HEK293T (cell line): ENCODE data around the gene OTX2.

Experiments
- CTCF ChIA-PET: fragments of 350-600 bp; formaldehyde crosslinking; extraction: SDS; loops from one replicate; lab custom pipeline; 2021; ENCODE audit warnings: antibody characterized with exemption, inconsistent platforms; lab: Yijun Ruan, JAX
- POLR2A ChIA-PET: fragments of 350-600 bp; formaldehyde crosslinking; extraction: SDS; loops from one replicate; lab custom pipeline; 2020; ENCODE audit warnings: antibody characterized with exemption, inconsistent platforms; lab: Yijun Ruan, JAX
- DNase-seq: peaks from one replicate; pipeline ENCODE4 v3.0.0; 2012; ENCODE audit warnings: mixed read lengths; ENCODE audit errors: extremely low spot score
- ARNT ChIP-seq: fragments of 450-650 bp; IDR thresholded peaks from 2 replicates; pipeline ENCODE4 v1.6.1; 2017; ENCODE audit warnings: mild to moderate bottlenecking
- BHLHE40 ChIP-seq: fragments of 450-650 bp; IDR thresholded peaks from 2 replicates; pipeline ENCODE4 v1.6.1; 2016; ENCODE audit warnings: mild to moderate bottlenecking, moderate library complexity, borderline replicate concordance
- CTBP1 ChIP-seq: fragments of 450-650 bp; IDR thresholded peaks from 2 replicates; pipeline ENCODE4 v1.6.1; 2016; ENCODE audit warnings: borderline replicate concordance
- ELF4 ChIP-seq: fragments of 450-650 bp; IDR thresholded peaks from 2 replicates; pipeline ENCODE4 v1.6.1; 2017; ENCODE audit warnings: antibody characterized with exemption
- FOXA1 ChIP-seq: fragments of 450-650 bp; IDR thresholded peaks from 2 replicates; pipeline ENCODE4 v1.6.1; 2016; ENCODE audit warnings: mild to moderate bottlenecking
- FOXK2 ChIP-seq: fragments of 450-650 bp; IDR thresholded peaks from 2 replicates; pipeline ENCODE4 v1.6.1; 2016; ENCODE audit warnings: mild to moderate bottlenecking
- FOXM1 ChIP-seq: fragments of 450-650 bp; IDR thresholded peaks from 2 replicates; pipeline ENCODE4 v1.6.1; 2017; ENCODE audit warnings: mild to moderate bottlenecking, borderline replicate concordance
- HDGF ChIP-seq: fragments of 450-650 bp; IDR thresholded peaks from 2 replicates; pipeline ENCODE4 v1.6.1; 2017; ENCODE audit warnings: antibody characterized with exemption, borderline replicate concordance
- L3MBTL2 ChIP-seq: fragments of 450-650 bp; conservative IDR thresholded peaks from 2 replicates; pipeline ENCODE4 v1.6.1; 2016; ENCODE audit warnings: mild to moderate bottlenecking
- LEF1 ChIP-seq: fragments of 450-650 bp; IDR thresholded peaks from 2 replicates; pipeline ENCODE4 v1.6.1; 2017; ENCODE audit warnings: mild to moderate bottlenecking, borderline replicate concordance
- NFRKB ChIP-seq: fragments of 450-650 bp; IDR thresholded peaks from 2 replicates; pipeline ENCODE4 v1.6.1; 2016; ENCODE audit warnings: mild to moderate bottlenecking, moderate library complexity
- SP1 ChIP-seq: fragments of 450-650 bp; IDR thresholded peaks from 2 replicates; pipeline ENCODE4 v1.6.1; 2017
- SUZ12 ChIP-seq: fragments of 450-650 bp; IDR thresholded peaks from 2 replicates; pipeline ENCODE4 v1.6.1; 2016; ENCODE audit warnings: mild to moderate bottlenecking
- TARDBP ChIP-seq: fragments of 450-650 bp; IDR thresholded peaks from 2 replicates; pipeline ENCODE4 v1.6.1; 2016
- ZNF384 ChIP-seq: fragments of 450-650 bp; IDR thresholded peaks from 2 replicates; pipeline ENCODE4 v1.6.1; 2016
- TF ChIP-seq, protein P1 (sequence below): fragments of 450-650 bp; IDR thresholded peaks from 2 replicates; pipeline ENCODE4 v1.6.1; 2016

Gene OTX2

GRCh38 chr14:56821805-56822610 is 11.7 kb upstream of the OTX2 start:
- no peak for DNase-seq
- no peak for TF ChIP-seq CTBP1
- TF ChIP-seq BHLHE40: no peak
- no peak for TF ChIP-seq FOXM1
- no peak for TF ChIP-seq FOXK2
- no peak for TF ChIP-seq FOXA1
- no peak for TF ChIP-seq ARNT
- TF ChIP-seq ELF4: no peak
- TF ChIP-seq NFRKB: no peak
- no peak for TF ChIP-seq HDGF
- TF ChIP-seq TARDBP: no peak
- TF ChIP-seq LEF1: no peak
- no peak for TF ChIP-seq SP1
- no peak for TF ChIP-seq L3MBTL2
- TF ChIP-seq ZNF384: no peak
- no peak for TF ChIP-seq SUZ12
- ChIA-PET POLR2A (no interaction called here), CTCF (interaction anchor here (0.8 to 1.0 kb wide), 2 partner anchors 33 to 53 kb away, joined by 3 to 4 read pairs; no protein-coding TSS in a partner anchor)

GRCh38 chr14:56821177-56821576 is 10.9 kb upstream of the OTX2 start:
- TF ChIP-seq FOXK2 (no peak), HDGF (no peak), CTBP1 (no peak), ELF4 (no peak), L3MBTL2 (no peak), LEF1 (no peak), FOXM1 (no peak)
- TF ChIP-seq, protein P1, sequence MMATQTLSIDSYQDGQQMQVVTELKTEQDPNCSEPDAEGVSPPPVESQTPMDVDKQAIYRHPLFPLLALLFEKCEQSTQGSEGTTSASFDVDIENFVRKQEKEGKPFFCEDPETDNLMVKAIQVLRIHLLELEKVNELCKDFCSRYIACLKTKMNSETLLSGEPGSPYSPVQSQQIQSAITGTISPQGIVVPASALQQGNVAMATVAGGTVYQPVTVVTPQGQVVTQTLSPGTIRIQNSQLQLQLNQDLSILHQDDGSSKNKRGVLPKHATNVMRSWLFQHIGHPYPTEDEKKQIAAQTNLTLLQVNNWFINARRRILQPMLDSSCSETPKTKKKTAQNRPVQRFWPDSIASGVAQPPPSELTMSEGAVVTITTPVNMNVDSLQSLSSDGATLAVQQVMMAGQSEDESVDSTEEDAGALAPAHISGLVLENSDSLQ: no peak
- ChIA-PET CTCF (no interaction called here), POLR2A (no interaction called here)
- DNase-seq: no peak

- DNase-seq: no peak
- CTCF ChIA-PET: no interaction called here
- TF ChIP-seq FOXA1: no peak
- TF ChIP-seq NFRKB: no peak
- TF ChIP-seq L3MBTL2: no peak
- TF ChIP-seq FOXM1: no peak
- TF ChIP-seq SP1: no peak
- TF ChIP-seq FOXK2: no peak
- TF ChIP-seq SUZ12: no peak
- no peak for TF ChIP-seq CTBP1
- TF ChIP-seq ZNF384: no peak
- TF ChIP-seq TARDBP: no peak
- TF ChIP-seq, protein P1: no peak
- TF ChIP-seq BHLHE40: no peak
- TF ChIP-seq ELF4: no peak
These were observed 7.2 kb upstream of the OTX2 start for GRCh38 chr14:56817396-56817921.

GRCh38 chr14:56816574-56817391 is 6.5 kb upstream of the OTX2 start:
- ChIA-PET POLR2A (no interaction called here), CTCF (no interaction called here)
- DNase-seq: no peak
- no peak for TF ChIP-seq LEF1
- TF ChIP-seq SUZ12: no peak
- TF ChIP-seq FOXK2: no peak
- TF ChIP-seq ZNF384: no peak
- no peak for TF ChIP-seq FOXA1
- no peak for TF ChIP-seq BHLHE40

More at GRCh38 chr14:56817396-56817921, 7.2 kb upstream of the OTX2 start:
- POLR2A ChIA-PET: interaction anchor here (1.4 kb wide), 1 partner anchor 10 kb away, joined by 3 read pairs; no protein-coding TSS in a partner anchor

DNA sequence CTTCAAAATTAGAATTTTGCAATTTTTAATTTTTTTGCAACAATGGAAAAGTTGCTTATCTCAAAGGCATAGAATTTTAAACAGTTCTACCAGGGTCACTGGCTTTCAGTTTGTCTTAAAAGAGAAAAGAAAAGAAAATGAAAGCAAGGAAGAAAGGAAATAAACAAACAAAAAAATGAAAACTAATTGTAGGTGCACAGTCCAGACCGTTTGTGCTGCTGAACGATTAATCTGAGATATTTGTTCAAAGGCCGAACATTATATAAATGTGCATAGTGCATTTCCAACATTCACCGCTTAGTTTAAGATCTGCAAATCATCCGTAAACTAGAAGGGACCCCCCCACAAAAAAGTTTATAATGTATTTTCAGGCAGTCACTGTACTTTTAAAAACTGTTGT is 5.5 kb upstream of the OTX2 start:
- ChIA-PET POLR2A (no interaction called here), CTCF (no interaction called here)
- TF ChIP-seq SUZ12 (no peak), LEF1 (no peak), TARDBP (no peak), BHLHE40 (no peak), ZNF384 (no peak), CTBP1 (no peak), ELF4 (no peak), FOXM1 (no peak), SP1 (no peak), ARNT (no peak), FOXA1 (no peak), L3MBTL2 (no peak), HDGF (no peak), FOXK2 (no peak)
- TF ChIP-seq, protein P1: no peak
- no peak for DNase-seq
